ENCODE data around the gene EEF1G. TPM values are rescaled to one million over a fixed set of nuclear protein-coding genes. Genes with fewer than 3 reads are reported as not detected.
A peak's percentile ranks its signal among the peaks of the same experiment; 100 is the strongest.
"Not testable (repeated sequence)": the region's sequence is repeated elsewhere in the genome, so short reads cannot be mapped to it uniquely, and the experiment has no call there.

Gene EEF1G
- total RNA-seq, 2 donors from 2014 or later, result 706 to 749 TPM

DNA sequence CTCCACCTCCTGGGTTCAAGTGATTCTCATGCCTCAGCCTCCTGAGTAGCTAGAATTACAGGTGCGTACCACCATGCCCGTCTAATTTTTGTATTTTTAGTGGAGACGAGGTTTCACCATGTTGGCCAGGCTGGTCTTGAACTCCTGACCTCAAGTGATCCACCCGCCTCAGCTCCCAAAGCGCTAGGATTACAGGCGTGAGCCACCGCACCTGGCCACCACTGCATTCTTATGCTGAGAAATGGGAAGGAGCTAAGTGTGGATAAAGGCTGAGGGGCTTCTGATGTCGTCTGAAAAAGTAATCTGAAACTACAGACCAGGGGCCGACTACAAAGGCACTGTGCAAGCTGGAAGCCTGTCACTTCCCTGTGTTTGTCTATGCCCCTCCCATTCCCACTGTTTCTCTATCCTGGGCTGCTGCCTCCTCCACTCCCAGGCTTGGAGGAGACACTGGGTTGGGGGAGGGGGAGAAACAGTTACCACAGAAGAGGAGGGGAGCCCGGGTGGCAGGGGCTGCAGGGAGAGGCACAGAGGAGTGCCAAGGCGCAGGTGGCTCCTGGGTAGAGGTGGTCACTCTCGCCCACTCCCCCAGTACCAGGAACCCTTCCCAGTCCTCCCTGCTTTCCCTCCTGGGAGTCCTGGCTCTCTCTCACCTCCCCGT is 30.9 kb upstream of the EEF1G start:
- intact Hi-C loops (cut with DNase I), result no loop called here
- DNase-seq (ENCODE audit: low spot score), result no peak

DNA sequence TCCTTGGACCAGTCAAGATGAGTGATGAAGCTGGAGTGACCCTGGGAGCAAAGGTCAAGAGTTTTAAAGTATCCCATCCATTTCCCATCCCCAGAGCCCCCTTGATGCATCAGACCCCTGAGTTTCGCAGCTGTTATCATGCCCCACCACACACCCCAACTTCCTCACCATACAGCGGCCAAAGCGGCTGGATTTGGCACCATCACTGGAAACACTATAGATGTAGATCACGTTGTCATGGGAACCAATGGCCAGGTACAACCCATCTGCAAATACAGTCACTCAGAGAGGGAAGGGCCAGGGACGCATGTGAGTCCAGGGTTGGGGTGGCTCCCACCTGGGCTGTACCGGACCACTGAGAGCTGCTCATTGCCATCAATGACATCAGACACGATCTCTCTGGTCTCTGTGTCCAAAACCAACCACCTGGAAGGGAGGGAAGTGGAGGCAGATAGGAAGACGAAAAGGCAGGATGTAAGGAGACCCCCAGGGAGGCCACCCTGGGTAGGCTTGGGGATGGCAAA is 30.1 kb upstream of the EEF1G start:
- intact Hi-C loops (cut with DNase I), result no loop called here
- DNase-seq (ENCODE audit: low spot score), result no peak

DNA sequence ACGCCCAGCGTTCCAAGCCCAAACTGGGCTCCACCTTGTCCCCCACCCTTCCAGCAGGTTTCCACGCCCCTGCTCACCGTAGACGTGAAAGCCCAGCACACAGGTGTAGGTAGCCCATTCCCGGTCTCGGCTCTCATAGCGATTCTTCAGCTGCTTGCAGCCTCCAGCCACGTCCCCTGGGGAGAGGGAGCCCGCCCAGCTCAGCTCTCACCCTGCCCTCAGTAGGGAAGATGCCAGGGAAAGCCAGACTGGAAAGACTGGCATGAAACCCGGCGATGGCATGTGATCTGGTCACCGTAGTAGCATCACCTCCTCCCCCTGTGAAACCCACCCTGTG is 29.3 kb upstream of the EEF1G start:
- DNase-seq (ENCODE audit: low spot score), result peak; percentile 78
- intact Hi-C loops (cut with DNase I), result no loop called here

DNA sequence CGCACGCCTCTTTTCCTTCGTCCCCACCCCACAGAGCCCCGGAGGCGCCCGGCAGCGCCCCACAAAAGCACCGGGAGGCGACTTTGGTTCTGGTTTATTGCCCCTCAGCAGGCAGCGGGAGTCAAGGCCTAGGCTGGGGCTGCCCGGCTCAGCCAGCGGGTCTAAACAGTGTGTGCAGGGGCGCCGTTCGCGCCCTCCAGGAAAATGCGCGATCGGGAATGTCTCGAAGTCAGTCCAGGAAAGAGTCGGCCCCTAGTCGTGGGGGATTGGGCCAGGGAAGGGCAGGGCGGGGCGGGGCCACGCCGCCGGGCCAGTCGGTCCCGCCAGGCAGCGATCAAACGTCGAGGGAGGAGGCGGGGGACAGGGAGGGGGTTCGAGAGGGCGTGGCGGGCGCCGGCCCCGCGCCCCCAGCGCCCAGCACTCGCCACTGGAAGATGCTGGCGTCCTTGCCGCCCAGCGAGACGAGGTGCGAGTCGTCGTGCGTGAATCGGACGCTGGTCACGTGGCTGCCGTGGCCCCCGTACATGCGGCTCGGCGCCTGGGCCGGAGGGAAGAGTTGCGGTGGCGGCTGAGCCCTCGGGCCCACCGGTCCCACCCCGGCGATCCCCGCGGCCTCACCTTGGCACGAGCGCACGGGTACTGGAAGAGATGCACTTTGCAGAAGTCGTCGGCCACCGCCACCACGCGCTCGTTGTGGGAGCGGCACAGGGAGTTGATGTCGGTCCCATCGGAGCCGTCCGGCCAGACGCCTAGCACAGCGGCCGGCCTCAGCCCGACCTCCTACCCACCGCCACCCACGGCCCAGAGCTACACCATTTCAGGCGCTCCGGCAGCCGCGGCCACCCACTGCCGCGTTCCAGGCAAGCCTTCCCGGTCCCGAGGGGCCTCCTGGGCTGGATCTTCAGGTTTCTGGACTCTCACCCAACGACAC is 28.7 kb upstream of the EEF1G start:
- intact Hi-C loops (cut with DNase I), result no loop called here
- DNase-seq (ENCODE audit: low spot score), result peak; percentile 91

DNA sequence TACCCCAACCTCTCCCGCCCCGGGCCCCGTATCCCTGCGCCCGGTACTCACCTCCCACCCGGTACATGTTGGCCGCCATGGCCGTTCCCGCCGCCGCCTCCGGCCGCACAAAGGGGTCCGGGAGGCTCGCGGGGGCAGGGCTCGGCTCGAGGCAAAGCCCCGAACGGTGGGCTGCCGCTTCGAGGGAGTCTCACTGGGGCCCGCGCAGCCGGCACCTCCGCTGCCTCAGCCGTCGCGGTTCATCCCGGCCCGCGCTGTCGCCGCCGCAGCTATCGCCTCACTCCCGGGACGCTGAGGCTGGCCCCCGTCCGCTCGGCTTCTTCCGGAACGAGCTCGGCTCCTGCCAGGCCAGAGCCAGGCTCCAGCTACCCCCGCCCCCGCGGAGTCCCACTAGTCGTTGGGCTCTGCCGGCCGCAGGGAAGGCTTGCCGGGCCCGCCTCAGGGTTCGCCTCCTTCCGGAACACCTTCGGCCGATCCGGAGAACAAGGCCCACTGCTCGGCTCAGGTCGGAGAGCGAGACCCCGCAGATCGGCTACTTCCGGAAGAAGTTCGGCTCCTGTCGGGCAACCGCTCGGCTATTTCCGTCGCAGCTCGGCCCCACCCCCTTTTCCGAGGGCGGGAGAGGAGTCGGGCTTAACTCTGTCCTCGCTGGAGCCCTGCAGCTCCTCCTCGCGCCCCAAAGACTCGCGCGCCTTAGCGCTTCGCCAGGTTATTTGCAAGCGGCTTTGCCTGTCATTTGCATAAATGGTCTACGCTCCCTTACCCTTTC is 27.9 kb upstream of the EEF1G start, which contains the start of gene MTA2:
TSS of gene MTA2 (minus strand) at position 494 of the 769 bp plus-strand sequence. CDS start at position 79, 415 bp downstream.
- intact Hi-C loops (cut with DNase I), result no loop called here
- peak; percentile 99 for DNase-seq (ENCODE audit: low spot score)

DNA sequence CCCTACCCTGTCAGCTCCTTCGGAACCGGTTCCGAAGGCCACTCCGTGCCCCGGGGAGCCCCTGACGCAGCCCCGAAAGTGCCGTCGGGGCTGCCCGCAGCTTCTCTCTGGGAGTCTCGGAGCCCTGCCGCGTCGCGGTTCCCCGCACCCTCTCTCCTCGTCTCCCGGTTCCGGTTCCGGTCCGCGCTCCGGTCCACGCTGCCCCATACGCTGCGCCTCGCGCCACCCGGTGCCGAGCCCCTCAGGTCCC is 27.4 kb upstream of the EEF1G start:
- intact Hi-C loops (cut with DNase I), result no loop called here
- DNase-seq (ENCODE audit: low spot score), result peak; percentile 90

DNA sequence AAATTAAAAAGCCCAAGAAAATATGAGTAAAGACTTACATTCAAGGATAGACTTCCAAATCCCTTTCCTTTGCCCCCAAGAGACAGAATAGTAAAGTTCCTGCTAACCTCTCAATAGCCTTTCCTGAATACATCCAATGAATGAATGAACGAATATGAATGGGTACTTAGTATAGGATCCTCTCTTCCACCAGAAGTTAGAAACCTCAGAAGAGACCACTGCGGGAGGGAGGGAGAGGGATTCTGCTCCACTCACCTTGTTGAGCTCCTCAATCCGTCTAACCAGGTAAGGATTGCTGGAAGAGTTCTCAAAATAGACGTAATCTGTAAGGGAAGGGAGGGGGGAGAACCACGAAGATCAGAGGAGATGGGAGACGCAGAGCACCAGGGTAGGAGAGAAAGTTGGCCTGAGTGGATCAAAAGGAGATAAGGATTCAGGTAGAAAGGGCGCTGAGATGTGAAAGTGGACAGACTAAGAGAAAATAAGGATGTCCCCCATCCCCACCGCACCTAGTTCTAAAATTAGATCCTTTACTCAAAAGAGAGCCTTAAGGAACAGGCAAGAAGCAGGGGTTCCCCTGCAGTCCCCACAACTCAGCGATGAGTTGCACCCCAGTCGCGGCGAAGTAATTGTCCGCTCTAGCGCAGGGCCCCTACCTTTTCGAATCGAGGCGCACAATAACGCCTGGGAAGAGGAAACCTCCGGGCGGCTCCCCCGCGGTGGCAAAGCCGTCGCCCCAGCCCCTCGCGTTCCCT is 26.9 kb upstream of the EEF1G start:
- intact Hi-C loops (cut with DNase I), result no loop called here
- no peak for DNase-seq (ENCODE audit: low spot score)

DNA sequence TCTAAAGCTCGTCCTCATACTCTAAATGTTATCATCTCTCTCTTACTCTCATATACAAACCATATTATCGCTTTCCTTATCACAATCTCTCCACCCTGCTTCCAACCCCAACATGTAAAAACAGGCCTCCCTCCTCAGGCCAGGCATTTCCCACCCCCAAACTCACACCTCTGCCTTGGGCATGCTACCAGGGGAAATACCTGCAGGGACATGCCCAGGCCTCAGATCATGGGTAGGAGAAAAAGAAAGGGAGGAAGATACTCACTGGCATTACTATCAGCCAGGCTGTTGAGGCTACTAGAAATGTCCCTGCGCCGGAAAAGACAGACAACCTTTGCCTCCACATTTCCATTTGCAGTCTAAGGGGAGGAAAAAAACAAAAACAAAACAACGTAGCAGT is 26.2 kb upstream of the EEF1G start:
- no peak for DNase-seq (ENCODE audit: low spot score)

DNA sequence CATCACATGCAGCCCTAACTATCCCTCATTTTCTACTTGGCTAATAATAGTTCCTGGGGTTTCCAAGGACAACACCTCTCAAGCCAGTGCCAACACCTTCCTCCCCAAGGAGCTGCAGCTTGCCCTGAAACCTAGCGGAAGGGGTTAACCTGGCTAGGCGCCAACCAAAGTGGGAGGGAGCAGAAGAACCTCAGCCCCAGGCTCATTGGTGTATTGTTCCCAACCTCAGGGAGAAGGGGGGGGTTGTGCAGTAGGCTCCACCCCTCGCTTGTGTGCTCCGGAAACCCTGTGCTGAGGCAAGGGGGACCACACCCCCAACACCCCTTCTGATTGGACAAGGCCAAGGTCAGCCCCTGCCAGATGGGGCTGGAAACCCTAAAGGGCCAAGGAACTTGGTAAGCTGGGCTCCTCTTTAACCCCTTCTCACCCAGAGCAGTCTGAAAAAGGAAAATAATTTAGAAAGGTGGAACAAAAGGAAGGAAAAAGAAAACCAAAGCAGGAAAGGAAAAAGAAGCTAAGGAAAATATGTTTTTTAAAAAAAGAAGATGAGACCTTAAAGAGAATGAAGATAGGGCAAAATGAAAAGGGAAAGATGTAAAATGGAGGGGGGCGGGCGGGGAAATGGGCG is 25.5 kb upstream of the EEF1G start:
- intact Hi-C loops (cut with DNase I), result no loop called here
- peak; percentile 98 for DNase-seq (ENCODE audit: low spot score)

More for the DNA sequence above, 26.2 kb upstream of the EEF1G start:
- intact Hi-C loops (cut with DNase I), result no loop called here

DNA sequence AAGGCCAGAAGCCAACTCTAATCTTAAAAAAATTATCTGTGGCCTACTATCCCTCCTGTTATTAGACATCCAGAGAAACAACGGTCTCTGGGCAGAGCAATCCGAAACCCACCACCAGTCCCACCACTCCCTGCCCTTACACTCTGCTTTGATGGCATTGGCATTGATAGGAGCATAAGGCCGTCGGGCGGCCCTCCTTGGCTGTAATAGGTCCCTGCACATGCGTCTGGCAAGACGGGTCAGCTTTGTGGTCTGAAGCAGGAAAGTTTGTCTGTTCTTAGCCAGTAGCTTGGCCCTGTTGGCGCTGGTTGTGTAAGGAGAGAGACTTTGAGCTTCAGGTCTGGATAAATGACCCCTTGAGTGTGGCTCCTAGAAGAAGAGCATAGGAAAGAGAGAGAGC is 21.4 kb upstream of the EEF1G start:
- intact Hi-C loops (cut with DNase I), result no loop called here
- DNase-seq (ENCODE audit: low spot score), result no peak

DNA sequence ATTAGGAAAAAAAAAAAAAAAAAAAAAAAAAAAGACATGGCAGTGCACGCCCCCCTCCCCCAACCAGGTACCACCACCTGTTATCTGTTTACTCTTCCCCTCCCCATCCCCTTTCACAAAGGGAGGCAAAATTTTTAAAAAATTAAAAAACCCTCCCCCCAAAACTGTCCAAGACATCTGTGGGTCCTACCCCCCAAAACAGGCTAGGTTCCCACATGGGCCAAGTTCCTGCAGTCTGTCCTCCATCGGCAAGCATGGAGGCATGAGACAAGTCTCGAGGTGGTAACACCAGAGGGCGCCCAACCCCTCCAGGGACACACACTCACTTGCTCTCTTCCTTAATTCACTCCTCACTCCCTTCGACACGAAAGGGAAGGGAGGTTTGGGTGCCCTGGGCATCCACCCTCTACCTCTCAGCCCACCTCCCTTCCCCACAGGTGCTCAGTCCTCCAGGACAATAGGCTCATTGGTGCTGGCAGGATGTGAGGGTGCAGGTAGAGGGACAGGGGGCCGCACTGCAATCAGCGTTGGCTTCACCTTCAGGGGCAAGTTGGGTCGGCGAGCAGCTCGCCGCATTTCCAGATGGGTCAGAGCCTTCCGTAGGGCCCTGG is 19.8 kb upstream of the EEF1G start:
- peak; percentile 92 for DNase-seq (ENCODE audit: low spot score)
- intact Hi-C loops (cut with DNase I), result no loop called here

DNA sequence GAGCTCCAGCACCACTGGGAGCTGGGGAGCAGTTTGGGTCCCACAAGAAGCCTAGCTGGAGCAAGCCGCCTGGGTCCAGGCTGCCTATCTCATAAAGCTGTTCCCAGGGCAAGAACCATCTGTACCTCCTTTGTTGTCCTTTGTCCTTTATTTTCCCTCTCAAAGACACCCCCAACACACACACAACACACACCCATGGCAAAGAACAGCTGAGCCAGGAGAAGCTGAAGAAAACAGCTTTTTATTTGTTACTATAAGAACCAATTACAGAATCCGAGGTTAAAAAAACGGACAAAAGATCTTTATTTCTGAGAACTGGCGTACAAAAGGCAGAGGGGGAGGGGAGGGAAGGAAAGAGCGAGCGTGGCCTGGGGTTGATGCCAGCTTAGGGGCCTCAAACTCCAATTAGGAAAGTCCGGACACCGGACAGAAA is 19.3 kb upstream of the EEF1G start:
- no peak for DNase-seq (ENCODE audit: low spot score)
- intact Hi-C loops (cut with DNase I), result no loop called here

DNA sequence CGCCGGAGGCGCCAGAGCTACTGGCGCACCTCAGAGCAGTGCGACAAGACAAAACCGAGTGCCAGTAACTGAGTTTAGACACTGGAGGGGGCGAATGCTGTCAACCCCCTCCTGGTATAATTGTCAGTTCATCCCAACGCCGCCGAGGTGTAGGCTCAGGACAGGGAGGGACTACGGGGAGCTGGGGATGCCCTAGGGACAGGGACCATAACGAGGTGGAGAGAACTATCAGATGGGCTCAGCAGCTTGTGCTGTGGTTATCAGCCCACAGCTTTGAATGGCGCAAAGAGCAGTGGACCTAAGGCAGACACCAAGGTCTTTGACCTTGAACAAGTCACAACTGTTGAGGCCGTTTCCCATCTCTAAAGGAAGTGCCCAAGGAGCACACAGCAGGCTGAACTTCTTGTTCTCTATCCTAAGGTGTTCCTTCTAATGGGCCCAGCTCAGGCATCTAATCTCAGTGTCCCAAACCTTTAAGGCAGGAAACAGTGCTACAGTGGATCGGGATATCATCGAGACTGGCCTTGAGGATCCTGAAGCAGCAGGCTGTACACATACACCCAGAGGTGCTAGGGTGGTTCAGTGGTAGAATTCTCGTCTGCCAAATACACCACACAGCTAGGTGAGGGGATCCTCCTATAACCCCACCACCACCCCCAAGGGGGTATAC is 18.6 kb upstream of the EEF1G start:
- intact Hi-C loops (cut with DNase I), result no loop called here
- DNase-seq (ENCODE audit: low spot score), result no peak

DNA sequence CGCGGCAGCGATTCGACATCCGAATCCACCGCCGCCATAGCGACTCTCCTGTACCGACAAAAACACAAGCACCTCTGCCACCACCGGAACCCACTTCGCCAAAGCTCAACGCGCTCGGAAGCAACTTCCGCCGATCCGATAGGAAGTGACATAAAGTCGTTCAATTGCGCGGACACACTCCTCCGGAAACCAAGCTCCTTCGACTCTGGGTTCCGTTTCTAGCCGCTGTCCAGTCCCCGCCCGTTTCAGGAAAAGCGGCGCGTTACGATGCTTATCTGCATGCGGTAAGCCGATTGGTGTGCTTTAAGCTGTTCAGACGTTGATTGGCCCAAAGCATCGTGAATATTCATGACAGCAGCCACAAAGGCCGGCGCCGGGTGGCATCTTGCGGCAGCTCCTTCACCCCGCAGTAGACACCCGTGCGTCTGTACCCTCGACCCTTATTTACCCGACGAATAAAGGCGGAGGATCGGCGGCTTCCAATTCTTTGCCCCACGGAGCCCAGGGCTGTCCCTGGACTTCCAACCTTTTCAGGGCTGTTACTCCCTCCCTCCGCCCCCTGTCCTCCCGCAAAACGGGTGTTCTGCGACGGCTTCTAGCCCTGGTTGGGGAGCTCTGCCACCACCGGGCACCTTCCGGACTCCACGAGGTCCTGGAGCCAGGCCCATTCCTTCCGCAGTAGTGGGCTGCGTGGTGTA is 17.9 kb upstream of the EEF1G start, which contains the start of gene TUT1:
TSS of gene TUT1 (minus strand) at position 76 of the 698 bp plus-strand sequence. CDS start at position 38, 38 bp downstream.
- DNase-seq (ENCODE audit: low spot score), result peak; percentile 98
- intact Hi-C loops (cut with DNase I), result loop anchor here in 1 of 2 donors (2.0 kb wide), 1 partner anchor 17 kb away; no protein-coding TSS in a partner anchor

DNA sequence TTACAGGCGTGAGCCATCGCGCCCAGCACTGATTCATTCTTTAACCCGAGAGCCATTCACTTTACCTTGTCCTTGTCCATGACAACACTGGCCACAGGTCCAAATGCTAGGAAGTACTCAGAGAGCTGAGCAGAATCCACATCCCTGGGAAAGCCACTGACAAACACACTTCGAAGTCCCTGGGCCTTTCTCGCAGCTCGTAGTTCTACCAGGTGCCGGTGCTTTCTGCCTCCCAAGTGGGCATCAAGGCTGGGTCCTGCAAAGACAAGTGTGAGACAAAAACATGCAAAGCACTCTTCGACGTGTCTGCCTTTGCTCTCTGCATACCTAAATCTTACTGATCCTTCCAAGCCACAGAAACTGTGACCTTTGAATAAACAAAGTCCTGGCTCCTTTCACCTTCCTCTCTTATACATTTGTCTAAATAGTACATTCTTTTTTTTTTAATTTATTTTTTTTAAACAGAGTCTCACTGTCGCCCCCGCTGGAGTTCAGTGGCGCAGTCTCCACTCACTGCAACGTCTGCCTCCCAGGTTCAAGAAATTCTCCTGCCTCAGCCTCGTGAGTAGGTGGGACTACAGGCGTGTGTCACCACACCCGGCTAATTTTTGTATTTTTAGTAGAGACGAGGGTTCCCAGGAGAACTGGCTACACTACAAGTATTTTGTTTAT is 15.4 kb upstream of the EEF1G start:
- intact Hi-C loops (cut with DNase I), result no loop called here
- DNase-seq (ENCODE audit: low spot score), result peak; percentile 26

DNA sequence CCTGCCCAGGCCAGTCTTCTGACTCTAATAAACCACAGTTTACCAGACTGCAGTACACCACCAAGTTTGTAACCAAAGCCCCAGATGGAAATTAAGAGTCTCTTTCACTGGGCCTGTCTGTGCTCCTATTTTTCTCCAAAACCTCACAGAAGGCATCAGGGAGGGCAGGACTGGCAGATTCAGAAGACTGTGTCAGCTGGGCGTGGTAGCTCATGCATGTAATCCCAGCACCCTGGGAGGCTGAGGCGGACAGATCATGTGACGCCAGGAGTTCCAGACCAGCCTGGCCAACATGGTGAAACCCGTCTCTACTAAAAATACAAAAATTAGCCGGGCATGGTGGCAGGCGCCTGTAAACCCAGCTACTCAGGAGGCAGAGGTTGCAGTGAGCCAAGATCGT is 11.7 kb upstream of the EEF1G start:
- peak; percentile 32 for DNase-seq (ENCODE audit: low spot score)
- intact Hi-C loops (cut with DNase I), result not testable (repeated sequence)

DNA sequence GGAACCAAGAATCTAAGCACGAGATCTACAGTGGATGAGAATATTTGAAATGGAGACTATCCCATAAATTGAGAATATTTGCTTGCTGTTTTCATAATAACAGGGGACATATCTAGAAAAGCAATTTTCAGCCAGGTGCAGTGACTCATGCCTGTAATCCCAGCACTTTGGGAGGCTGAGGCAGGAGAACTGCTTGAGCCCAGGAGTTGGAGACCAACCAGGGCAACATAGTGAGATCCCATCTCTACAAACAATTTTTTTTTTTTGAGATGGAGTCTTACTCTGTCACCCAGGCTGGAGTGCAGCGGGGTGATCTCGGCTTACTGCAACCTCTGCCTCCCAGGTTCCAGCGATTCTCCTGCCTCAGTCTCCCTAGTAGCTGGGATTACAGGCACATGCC is 8.0 kb upstream of the EEF1G start:
- DNase-seq (ENCODE audit: low spot score); intact Hi-C loops (cut with DNase I): not testable (repeated sequence)

Data from posterior vena cava (tissue), 2 donors.